GM23248 (cell line): ENCODE measurements around the gene PIK3CD.

Source experiments
- EZH2 ChIP-seq: fragments of 200-600 bp; sonication (generic); IDR thresholded peaks from 2 replicates; pipeline ENCODE4 v1.6.1; 2018; ENCODE audit warnings: antibody characterized with exemption, mild to moderate bottlenecking; ENCODE audit not compliant: insufficient read depth, poor library complexity, severe bottlenecking
- EZH2phosphoT487 ChIP-seq: fragments of 200-600 bp; sonication (generic); IDR thresholded peaks from 2 replicates; pipeline ENCODE4 v1.6.1; 2018; ENCODE audit warnings: antibody characterized with exemption, moderate library complexity, mild to moderate bottlenecking, low read depth; ENCODE audit not compliant: insufficient read depth

GRCh38 chr1:9675393-9675792 is 23.9 kb downstream of the PIK3CD start:
- no peak for TF ChIP-seq EZH2
- no peak for TF ChIP-seq EZH2phosphoT487
